ENCODE measurements around the gene CSAD.

CSAD gene

GRCh38 chr12:53180220-53180930 lies at the start of gene CSAD, which contains the start of gene ZNF740:
Gene CSAD, minus strand, starts transcription at chr12:53180925. Its CDS starts 7,455 bp downstream, at chr12:53173470.
Gene ZNF740, plus strand, starts transcription at chr12:53180722. Its CDS starts 1,262 bp downstream, at chr12:53181984.
- peak; percentile 97 to 98 for DNase-seq

- no peak for DNase-seq
Measured at GRCh38 chr12:53230108-53230845, 49.6 kb upstream of the CSAD start.

GRCh38 chr12:53229454-53229853 lies 48.7 kb upstream of the CSAD start:
- DNase-seq: no peak

- no peak for DNase-seq
Measured at GRCh38 chr12:53227836-53228235, 47.1 kb upstream of the CSAD start.

- DNase-seq: no peak
Measured at GRCh38 chr12:53227341-53227740, 46.6 kb upstream of the CSAD start.

- DNase-seq: no peak
Measured at GRCh38 chr12:53226815-53227214, 46.1 kb upstream of the CSAD start.

GRCh38 chr12:53225635-53226424 lies 45.1 kb upstream of the CSAD start:
- no peak for DNase-seq

GRCh38 chr12:53224897-53225634 lies 44.3 kb upstream of the CSAD start:
- DNase-seq: no peak

- DNase-seq: no peak
Measured at GRCh38 chr12:53224061-53224896, 43.6 kb upstream of the CSAD start.

GRCh38 chr12:53223389-53224060 lies 42.8 kb upstream of the CSAD start:
- no peak for DNase-seq

GRCh38 chr12:53222806-53223261 lies 42.1 kb upstream of the CSAD start:
- no peak for DNase-seq

- DNase-seq: no peak
Measured at GRCh38 chr12:53222170-53222721, 41.5 kb upstream of the CSAD start.

- DNase-seq: peak in 1 of 2 donors; percentile 44
Measured at GRCh38 chr12:53221203-53222080, 40.7 kb upstream of the CSAD start.

GRCh38 chr12:53220694-53221202 lies 40.0 kb upstream of the CSAD start:
- peak; percentile 63 to 77 for DNase-seq

- peak; percentile 67 to 73 for DNase-seq
Measured at GRCh38 chr12:53219956-53220693, 39.4 kb upstream of the CSAD start.

- DNase-seq: peak; percentile 62 to 78
Measured at GRCh38 chr12:53219292-53219955, 38.7 kb upstream of the CSAD start.

- no peak for DNase-seq
Measured at GRCh38 chr12:53218551-53219291, 38.0 kb upstream of the CSAD start.
